Stimulated activated naive CD4-positive, alpha-beta T cell (primary cell): ENCODE data around the gene SNX21.
A peak's percentile ranks its signal among the peaks of the same experiment; 100 is the strongest.
"Not testable (repeated sequence)": the region's sequence is repeated elsewhere in the genome, so short reads cannot be mapped to it uniquely, and the experiment has no call there.

Experiments
- DNase-seq, 6 experiments: peaks; one replicate each; lab custom pipeline; 2025; lab: John Stamatoyannopoulos, UW

SNX21 gene

GRCh38 chr20:45833030-45833882 lies at the start of gene SNX21:
Gene SNX21, plus strand, starts transcription at chr20:45833799. Its CDS starts 121 bp downstream, at chr20:45833920.
- DNase-seq, result peak in 3 of 6 experiments; percentile 25 to 46 (median 40)

DNA sequence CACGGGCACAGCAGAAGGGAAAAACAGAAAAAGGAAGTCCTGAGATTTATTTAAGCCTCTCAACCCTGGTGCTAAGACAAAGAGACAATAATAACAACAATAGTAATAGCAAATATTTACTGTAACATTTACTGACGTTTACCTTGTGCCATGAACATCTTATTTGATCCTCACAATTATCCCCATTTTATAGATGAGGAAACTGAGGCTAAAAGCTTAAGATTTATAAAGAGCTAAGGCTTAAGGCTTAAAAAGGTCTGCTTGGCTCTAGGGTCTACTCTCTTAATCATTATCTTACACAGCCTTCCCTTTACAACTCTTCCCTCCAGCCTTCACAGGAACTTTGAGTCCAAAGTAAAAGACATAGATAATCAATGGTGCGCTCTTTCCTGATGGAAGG lies 45.2 kb upstream of the SNX21 start:
- no peak for DNase-seq

GRCh38 chr20:45792317-45793118 lies 41.1 kb upstream of the SNX21 start:
- DNase-seq, result no peak

DNA sequence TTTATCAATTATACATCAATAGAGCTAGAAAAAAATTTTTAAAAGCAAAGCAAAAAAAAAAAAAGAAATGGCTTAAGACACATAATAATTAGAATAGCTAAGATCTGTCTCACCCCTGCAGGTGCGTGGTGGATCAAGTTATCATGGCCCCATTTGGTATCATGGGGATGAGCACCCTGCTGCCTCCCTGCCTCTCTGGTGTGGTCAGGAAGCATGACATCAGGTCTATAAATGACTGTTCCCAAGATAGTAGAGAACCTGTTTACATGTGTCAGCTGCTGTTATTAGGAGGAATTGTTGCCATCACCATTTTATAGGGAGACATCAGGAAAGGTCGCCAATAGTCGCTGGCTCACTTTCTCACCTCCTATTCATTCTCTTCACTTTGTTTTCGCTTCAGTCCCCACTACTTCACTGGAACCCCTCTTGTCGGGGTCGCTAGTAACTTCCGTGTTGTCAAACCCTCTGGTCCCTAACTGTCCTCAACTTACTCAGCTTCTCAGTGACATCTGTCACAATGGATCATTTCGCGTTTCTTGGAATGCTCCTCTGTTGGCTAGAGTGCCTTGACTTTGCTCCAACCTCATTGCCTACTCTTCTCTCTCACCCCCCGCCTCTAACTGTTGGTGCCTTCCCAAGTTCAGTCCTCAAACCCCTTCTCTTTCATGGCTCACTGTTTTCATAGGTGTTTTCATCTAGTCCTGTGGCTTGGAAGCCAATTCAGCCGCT lies 37.1 kb upstream of the SNX21 start:
- no peak for DNase-seq

GRCh38 chr20:45797510-45797909 lies 36.1 kb upstream of the SNX21 start:
- DNase-seq, result not testable (repeated sequence)

GRCh38 chr20:45797955-45798354 lies 35.6 kb upstream of the SNX21 start:
- not testable (repeated sequence) for DNase-seq

DNA sequence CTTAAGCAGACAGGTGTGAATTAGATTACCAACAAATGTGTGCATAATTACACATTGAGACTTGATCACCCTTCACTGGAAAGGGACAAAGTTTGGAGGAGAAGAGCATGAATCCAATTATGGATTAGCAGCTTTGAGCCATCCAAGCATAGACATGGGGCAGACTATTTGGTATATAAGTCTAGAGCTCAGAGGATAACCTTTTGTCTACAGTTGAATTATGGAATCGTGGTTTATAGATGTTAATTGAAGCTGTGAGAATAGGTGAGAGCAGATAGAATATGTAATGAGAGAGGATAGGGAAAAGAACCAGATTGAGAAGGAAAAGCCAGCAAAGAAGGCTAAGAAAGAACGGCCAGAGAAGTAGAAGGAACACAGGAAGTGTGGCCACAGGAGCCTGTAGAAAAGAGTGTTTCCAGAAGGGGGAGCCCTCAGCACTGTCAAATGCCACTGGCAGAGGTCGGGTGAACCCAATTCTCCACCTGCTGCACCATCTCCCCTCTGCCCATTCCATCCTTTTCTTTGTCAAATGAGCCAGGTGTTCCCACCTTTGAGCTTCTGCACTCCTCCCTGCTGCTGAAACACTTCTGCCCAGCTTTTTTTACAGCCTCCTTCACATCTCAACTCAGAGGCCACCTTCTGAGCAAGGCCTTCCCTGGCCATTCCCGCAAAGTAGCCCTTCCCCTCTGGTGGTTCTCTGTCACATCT lies 34.5 kb upstream of the SNX21 start:
- DNase-seq, result peak; percentile 19 to 73 (median 46)

DNA sequence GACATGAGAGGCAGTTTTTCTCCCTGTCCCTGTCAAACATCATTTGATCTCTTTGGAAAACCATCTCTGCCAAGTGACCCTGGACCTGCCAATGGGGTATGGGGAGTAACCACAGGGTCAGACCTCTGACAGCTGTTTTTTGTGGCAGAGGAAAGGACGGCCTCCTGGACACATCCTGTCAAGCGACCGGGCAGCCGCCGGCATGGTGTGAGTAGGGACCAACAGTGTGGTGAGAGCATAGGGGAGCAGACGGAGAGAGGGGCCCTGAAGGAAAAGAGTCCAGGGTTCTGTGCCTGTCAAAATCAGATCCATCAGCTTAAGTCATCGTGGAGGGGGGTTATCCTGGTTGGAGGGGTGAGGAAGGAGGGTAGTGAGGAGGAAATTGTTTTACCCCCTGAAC lies 31.7 kb upstream of the SNX21 start:
- no peak for DNase-seq

DNA sequence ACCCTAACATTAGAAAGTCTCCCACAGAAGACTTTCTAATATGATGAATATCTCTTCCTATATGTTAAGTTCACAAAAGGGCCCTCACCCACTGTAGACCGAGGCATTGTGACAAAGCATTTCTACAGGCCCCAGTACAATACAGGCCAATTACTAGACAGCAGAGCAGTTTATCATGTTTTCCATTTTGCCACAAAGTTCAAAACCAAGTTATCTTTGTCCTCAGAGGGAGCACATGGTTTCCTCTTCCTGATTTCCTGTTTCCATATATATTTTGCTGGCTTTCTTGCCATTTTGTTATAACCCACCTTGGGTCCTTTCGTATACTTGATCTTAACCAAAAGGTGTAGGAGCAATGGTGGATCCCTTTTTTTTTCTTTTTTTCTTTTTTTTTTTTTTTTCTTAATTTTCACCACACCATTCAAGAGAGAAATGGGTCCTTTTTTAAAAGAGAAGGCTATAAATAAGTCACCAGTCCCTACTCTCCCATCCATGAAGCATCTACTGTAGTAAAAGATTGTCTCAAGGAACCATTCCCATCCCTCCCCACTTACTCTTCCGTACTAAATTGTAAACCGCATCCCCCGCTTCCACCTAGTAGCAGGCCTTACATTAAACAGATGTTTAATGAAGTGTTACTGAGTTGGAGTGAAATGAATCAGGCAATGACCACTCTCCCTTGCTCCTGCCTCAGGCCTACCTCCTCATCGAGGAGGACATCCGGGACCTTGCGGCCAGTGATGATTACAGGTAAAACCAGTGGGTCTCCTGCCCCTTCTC lies 23.2 kb upstream of the SNX21 start:
- no peak for DNase-seq

GRCh38 chr20:45812157-45813005 lies 21.2 kb upstream of the SNX21 start, which contains the start of gene UBE2C:
Gene UBE2C, plus strand, starts transcription at chr20:45812644. Its CDS starts 52 bp downstream, at chr20:45812696.
- DNase-seq, result peak; percentile 87 to 94 (median 92)

DNA sequence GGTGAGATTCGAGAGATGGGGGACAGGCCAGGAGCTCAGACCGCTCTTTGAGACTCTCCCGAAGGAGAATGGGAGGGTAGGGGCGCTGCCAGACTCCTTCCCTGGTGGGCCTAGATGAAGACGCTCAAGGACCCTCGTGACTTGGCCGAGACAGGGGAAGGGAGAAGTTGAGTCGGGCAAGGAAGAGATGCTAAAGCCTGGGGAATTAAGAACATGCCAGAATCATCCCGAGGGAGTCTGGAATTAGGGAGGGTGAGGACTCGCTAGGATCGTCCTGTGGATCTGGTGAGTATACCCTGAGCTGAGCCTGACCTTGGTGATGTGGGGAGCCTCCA lies 20.6 kb upstream of the SNX21 start:
- DNase-seq, result no peak

- no peak for DNase-seq
These were observed 20.1 kb upstream of the SNX21 start for GRCh38 chr20:45813489-45813888.

- no peak for DNase-seq
These were observed 19.3 kb upstream of the SNX21 start for GRCh38 chr20:45814314-45814713.

GRCh38 chr20:45816951-45817350 lies 16.6 kb upstream of the SNX21 start:
- no peak for DNase-seq

GRCh38 chr20:45817376-45818194 lies 16.0 kb upstream of the SNX21 start:
- no peak for DNase-seq

- DNase-seq, result no peak
These were observed 15.4 kb upstream of the SNX21 start for GRCh38 chr20:45818239-45818638.

DNA sequence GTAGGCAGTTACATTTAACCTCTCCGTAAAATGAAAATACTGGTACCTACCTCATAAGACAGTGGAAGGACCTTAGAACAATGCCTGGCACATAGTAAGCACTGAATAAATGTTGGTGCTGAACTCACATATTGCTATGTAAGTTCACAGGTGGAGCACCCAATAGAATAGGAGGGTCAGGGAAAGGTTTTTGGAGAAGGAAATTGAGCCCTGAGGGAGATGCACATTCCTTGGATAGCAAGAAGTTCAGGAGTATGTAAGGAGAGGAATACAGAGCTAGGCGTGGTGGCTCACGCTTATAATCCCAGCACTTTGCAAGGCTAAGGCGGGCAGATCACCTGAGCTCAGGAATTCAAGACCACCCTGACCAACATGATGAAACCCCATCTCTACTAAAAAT lies 14.1 kb upstream of the SNX21 start:
- DNase-seq, result no peak

DNA sequence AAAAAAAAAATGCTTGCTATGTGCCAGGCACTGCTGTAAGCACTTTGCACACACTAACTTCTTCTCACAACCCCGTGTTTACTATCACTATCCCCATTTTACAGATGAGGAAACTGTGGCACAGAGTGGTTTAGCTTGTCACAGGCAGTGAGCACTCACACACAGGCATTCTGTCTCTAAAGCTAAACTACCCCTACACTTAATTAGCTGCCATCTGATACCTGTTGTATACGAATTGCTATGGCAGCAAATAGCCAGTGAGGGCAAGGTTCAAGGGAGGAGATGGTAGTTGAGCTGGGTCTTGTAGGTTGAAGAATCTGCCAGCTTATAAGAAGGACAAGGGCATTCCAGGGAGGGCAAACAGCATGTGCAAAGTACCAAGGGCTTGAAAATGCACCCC lies 11.7 kb upstream of the SNX21 start:
- DNase-seq, result no peak

GRCh38 chr20:45822857-45823256 lies 10.7 kb upstream of the SNX21 start:
- peak in 1 of 6 experiments; percentile 9 for DNase-seq
